ENCODE data around the gene SUCLG1. TPM values are rescaled to one million over a fixed set of nuclear protein-coding genes. Genes with fewer than 3 reads are reported as not detected.

Gene SUCLG1
- total RNA-seq, 8 experiments from 2014 or later, result 61.7 to 108 (median 90.7) TPM

DNA sequence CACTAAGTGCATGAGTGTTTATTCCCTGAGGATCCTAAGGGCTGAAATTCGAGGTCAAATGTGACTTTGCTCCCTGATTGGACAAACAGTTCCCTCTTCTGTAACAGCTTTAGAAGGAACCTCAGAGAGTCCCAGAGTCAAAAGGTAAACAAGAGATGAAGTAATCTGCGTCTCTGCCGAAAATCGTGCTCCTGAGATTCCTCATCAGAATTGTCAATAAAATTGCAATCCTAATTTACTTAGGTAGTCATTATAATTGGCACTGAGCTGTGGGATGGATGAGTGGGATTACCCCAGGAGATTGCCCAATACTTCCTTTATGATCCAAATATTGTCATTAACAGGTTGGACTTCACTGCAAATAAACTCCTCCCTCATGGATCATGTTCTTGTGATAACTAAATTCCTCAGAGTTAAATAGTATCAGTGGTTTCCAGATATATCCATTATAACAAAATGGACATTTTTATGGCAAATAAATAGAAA is 907 bp upstream of the SUCLG1 start:
- H3K27ac ChIP-seq, result no peak overlapping the region
- in situ Hi-C loops (cut with MboI; ENCODE audit: low pct_unique_long_range_greater_than_20kb in 2 of 9, low sequenced_read_pairs in 9 of 9, unreplicated experiment in 9 of 9), result no loop called here
- ATAC-seq (replicated peaks in 6 of 8), result no peak

DNA sequence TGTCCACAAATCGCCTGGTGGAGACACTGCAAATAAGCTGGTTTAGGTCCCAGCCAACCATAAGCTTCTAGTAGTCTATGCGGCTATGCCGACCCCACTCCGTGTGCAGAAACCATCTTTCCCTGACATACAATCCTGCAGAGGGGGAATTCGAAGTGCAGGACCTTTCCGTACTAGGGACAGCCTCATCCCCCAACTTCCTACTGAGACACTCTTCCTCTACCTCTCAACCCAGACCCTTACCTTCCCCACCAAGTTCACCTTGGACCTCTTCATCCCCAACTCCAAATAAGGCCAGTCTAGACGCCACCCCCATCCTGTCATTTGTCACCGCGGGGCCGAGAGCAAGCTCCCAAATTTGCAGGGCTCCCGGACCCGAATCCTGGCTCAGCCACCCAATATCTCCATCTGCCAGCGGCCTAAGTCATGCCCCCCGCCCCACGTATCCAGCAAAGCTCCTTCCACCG is 496 bp downstream of the SUCLG1 start:
- peak; percentile 8 to 38 (median 28) for ATAC-seq (replicated peaks in 6 of 8)
- H3K27ac ChIP-seq, result peak overlapping the region; percentile 92 to 98
- WGBS, 10 experiments, result 0 to 3% (median 0%) methylated on average over 1 to 10 of the region's 16 CpGs; no CpG with 5 or more reads in 3 of the 10 experiments
- H3K4me3 ChIP-seq, result peak overlapping the region; percentile 76 to 100 (median 92)
- in situ Hi-C loops (cut with MboI; ENCODE audit: low pct_unique_long_range_greater_than_20kb in 2 of 9, low sequenced_read_pairs in 9 of 9, unreplicated experiment in 9 of 9), result no loop called here
- H3K4me1 ChIP-seq (replicated peaks in 1 of 2), result peaks cover 7 to 9% of the 10 kb centered on the region in 2 donors

More for the DNA sequence above, 907 bp upstream of the SUCLG1 start:
- WGBS, 10 experiments, result 0 to 37% (median 11%) methylated on average over 2 to 4 of the region's 4 CpGs; no CpG with 5 or more reads in 1 of the 10 experiments
- H3K4me1 ChIP-seq (replicated peaks in 1 of 2), result peaks cover 7 to 9% of the 10 kb centered on the region in 2 donors
- peak overlapping the region; percentile 76 to 100 (median 92) for H3K4me3 ChIP-seq

DNA sequence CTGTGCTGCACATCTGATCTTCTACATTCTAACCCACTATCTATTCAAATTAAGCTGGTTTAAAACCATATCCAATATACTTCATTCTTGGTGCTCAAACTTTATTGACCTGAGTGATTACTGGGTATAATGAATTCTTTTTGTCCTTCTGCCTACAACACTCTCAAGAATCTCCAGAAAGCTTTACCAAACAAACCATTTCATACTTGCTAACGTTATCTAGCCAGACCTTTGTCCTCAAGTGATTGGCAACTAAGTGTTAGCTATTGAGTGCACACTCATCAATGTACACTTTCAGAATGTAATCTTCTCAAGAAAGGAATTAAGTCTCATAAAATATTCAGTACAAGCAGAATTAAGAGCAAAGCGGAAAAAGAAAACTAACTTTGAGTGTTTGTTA is 1.4 kb downstream of the SUCLG1 start:
- in situ Hi-C loops (cut with MboI; ENCODE audit: low pct_unique_long_range_greater_than_20kb in 2 of 9, low sequenced_read_pairs in 9 of 9, unreplicated experiment in 9 of 9), result no loop called here
- Histone ChIP-seq H3K27ac (no peak overlapping the region), H3K4me3 (peak overlapping the region in 2 of 5 donors; percentile 99 to 100), H3K4me1 (replicated peaks in 1 of 2) (peaks cover 7 to 9% of the 10 kb centered on the region in 2 donors)
- ATAC-seq (replicated peaks in 6 of 8), result no peak
- 51 to 100% (median 76%) methylated on average over 1 to 2 of the region's 2 CpGs; no CpG with 5 or more reads in 2 of the 10 experiments for WGBS, 10 experiments

DNA sequence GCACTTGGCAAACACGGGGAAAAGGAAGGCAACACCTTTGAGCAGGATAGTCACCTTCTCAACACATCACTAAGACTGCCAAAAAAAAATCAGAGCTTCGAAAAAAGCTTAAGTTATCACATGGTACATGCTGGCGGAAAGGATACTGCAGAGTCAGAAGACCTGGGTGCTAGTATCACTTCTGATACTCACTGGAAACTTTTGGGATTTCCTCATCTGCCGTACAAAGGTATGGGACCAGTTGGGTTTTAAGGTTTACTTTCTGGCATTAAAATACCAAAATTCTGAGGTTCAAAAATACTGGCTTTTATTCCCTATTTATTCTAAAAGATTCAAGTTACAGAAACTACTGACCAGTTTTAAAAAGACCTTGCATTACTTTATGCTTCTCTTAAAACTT is 2.9 kb downstream of the SUCLG1 start:
- 50 to 100% (median 67%) methylated on average over 1 to 4 of the region's 4 CpGs; no CpG with 5 or more reads in 1 of the 10 experiments for WGBS, 10 experiments
- Histone ChIP-seq H3K4me3 (no peak overlapping the region), H3K27ac (no peak overlapping the region), H3K4me1 (replicated peaks in 1 of 2) (peaks cover 7 to 9% of the 10 kb centered on the region in 2 donors)
- in situ Hi-C loops (cut with MboI; ENCODE audit: low pct_unique_long_range_greater_than_20kb in 2 of 9, low sequenced_read_pairs in 9 of 9, unreplicated experiment in 9 of 9), result no loop called here
- no peak for ATAC-seq (replicated peaks in 6 of 8)

DNA sequence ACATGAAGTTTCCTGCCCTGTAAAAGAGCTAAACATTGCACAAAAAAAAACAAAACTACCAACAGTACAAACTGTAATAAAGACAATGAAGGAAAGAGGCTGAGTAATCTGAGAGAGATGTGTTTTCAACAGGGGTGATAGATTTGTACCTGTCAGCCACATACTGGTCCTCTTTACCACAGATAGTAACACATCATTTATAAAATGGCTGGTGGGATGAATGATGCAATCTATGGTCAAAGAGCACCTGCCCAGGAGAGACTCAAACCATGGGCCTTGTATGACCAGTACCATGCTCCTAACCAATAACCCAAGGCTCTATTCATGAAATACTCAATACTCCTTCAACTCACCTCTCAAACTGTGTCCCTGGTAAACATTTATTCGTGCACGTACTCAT is 4.5 kb downstream of the SUCLG1 start:
- in situ Hi-C loops (cut with MboI; ENCODE audit: low pct_unique_long_range_greater_than_20kb in 2 of 9, low sequenced_read_pairs in 9 of 9, unreplicated experiment in 9 of 9), result no loop called here
- H3K27ac ChIP-seq, result no peak overlapping the region
- ATAC-seq (replicated peaks in 6 of 8), result peak in 1 of 8 experiments; percentile 13
- WGBS, 10 experiments, result 89 to 100% (median 100%) methylated on average over 1 to 2 of the region's 2 CpGs; no CpG with 5 or more reads in 4 of the 10 experiments
- H3K4me3 ChIP-seq, result no peak overlapping the region
- H3K4me1 ChIP-seq (replicated peaks in 1 of 2), result peaks cover 7% of the 10 kb centered on the region in 2 donors

DNA sequence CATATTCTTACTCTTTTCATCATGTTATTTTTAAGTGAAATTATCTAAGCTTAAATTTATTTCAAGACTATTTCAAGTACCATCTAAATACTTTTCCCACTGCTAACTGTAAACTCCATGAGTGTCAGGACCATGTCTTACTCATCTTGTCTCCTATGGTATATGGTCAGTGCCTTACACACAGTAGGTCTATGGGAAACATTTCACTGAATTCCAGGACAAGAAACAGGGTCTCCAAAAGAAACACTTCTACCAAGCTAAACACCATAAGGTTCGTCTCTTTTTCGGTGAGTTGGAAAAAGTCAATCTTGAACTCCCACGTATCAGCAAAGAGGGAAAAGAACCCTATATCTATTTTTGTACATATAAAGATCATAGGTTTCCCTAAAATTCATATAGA is 6.5 kb downstream of the SUCLG1 start:
- Histone ChIP-seq H3K4me1 (replicated peaks in 1 of 2) (peaks cover 4 to 5% of the 10 kb centered on the region in 2 donors), H3K27ac (no peak overlapping the region), H3K4me3 (no peak overlapping the region)
- ATAC-seq (replicated peaks in 6 of 8), result no peak
- WGBS, 10 experiments, result 50 to 100% (median 96%) methylated on average over 1 to 3 of the region's 3 CpGs; no CpG with 5 or more reads in 3 of the 10 experiments
- in situ Hi-C loops (cut with MboI; ENCODE audit: low pct_unique_long_range_greater_than_20kb in 2 of 9, low sequenced_read_pairs in 9 of 9, unreplicated experiment in 9 of 9), result no loop called here

DNA sequence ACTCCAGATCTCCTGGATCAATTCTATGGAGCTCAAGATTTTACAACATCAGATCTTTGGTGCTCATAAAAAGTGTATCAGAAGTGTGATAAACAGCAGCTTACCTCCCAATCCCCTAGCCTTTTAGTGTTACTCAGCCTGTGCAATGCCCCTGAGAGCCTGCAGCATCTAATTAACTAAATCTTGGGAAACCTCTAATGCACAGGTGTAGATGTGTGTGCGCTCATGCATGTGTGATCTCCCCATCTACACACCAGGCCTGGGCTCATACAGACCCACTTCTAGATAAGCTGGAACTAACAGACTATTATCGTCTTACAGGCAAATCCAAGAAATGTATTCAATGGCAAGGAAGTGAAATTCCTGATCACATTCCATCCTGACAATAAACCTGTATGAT is 7.5 kb downstream of the SUCLG1 start:
- Histone ChIP-seq H3K4me3 (no peak overlapping the region), H3K4me1 (replicated peaks in 1 of 2) (peaks cover 2 to 3% of the 10 kb centered on the region in 2 donors), H3K27ac (no peak overlapping the region)
- in situ Hi-C loops (cut with MboI; ENCODE audit: low pct_unique_long_range_greater_than_20kb in 2 of 9, low sequenced_read_pairs in 9 of 9, unreplicated experiment in 9 of 9), result no loop called here
- ATAC-seq (replicated peaks in 6 of 8), result no peak
- 100% methylated on average over 1 of the region's 2 CpGs; no CpG with 5 or more reads in 8 of the 10 experiments for WGBS, 10 experiments

DNA sequence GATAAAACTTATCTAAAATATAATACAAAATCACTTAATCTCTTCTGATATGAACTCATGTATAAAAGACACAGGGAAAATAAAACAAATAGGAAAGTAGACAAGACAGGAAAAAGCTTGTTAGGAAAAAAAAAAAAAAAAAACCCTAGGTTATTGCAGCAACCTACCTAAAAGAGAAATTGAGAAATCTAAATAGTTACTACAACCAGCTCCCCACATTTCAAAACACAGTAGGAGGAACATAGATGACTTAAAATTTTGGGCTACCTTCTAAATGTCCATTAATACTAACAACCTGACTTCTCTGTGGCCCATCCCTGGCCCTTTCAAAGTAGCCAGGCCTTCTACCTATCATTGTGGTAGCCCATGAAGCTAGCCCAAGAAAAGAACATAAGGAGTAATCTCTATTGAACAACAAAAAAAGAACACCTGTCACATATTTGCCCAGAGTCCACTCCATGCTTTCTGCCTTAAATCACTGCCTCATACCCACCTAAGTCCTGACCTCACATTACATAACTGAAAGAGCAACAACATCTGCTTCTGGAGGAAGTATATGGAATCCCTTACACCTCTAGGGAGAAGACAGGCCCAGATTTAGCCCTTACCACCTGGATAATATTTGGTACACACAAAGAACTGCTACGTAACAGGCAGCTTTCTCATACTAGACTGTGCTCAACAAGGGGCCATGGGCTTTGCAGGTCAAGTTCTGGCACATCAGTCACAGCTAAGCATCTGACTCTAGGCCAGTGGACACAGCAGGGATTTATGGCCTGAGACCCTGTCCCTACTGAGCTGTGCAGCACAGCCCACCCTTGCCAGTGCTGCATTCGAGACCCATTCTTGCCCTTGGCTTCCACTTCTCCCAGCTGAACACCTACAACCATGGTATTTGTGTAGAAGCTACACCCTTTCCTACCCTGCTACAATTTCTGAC is 8.5 kb downstream of the SUCLG1 start:
- no peak overlapping the region for H3K4me3 ChIP-seq
- no peak overlapping the region for H3K27ac ChIP-seq
- in situ Hi-C loops (cut with MboI; ENCODE audit: low pct_unique_long_range_greater_than_20kb in 2 of 9, low sequenced_read_pairs in 9 of 9, unreplicated experiment in 9 of 9), result no loop called here
- ATAC-seq (replicated peaks in 6 of 8), result peak in 2 of 8 experiments; percentile 21 to 37
- H3K4me1 ChIP-seq (replicated peaks in 1 of 2), result peaks cover 2 to 11% of the 10 kb centered on the region in 2 donors
- WGBS, 10 experiments, result 100% methylated on average over 1 of the region's 2 CpGs; no CpG with 5 or more reads in 5 of the 10 experiments

DNA sequence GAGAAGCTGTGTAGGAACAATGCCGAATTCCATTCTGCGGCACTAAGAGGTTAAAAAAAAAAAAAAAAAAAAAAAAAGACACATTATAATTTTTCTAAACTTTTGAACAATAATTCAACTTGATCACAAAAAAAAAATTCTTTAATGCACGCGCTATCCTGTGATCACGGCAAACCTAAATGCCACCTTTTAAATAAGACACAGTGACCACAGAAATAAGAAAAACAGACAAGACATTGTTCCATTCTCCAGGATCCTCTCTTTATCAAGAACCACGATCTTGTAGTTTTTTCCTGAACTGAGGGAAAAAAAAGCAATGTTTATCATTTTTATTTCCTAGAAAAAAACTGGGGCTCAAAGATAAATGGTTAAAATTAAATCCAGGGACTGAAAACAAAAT is 9.4 kb downstream of the SUCLG1 start:
- Histone ChIP-seq H3K27ac (no peak overlapping the region), H3K4me1 (replicated peaks in 1 of 2) (peaks cover 2 to 11% of the 10 kb centered on the region in 2 donors), H3K4me3 (no peak overlapping the region)
- 85 to 98% (median 92%) methylated on average over 2 to 6 of the region's 6 CpGs for WGBS, 10 experiments
- in situ Hi-C loops (cut with MboI; ENCODE audit: low pct_unique_long_range_greater_than_20kb in 2 of 9, low sequenced_read_pairs in 9 of 9, unreplicated experiment in 9 of 9), result no loop called here
- no peak for ATAC-seq (replicated peaks in 6 of 8)

DNA sequence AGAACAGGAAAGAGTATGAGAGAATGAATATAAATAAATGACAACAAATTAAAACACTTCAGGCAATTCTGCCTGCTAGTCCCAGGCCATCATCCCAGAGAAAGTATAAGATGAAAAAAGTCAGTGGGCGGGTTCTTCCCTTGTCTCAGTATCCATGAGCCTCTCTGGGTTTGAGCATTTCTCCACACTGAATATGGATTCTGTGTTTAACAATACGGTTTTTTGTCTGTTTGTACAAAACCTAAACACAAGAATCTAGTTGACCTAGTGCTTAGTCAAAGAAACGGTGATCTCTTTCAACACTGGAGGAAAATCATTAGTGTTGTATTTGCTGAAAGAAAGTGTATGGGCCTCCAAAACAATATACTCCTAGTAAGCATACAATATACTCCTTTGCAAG is 10.0 kb downstream of the SUCLG1 start:
- in situ Hi-C loops (cut with MboI; ENCODE audit: low pct_unique_long_range_greater_than_20kb in 2 of 9, low sequenced_read_pairs in 9 of 9, unreplicated experiment in 9 of 9), result no loop called here
- peak in 1 of 8 experiments; percentile 18 for ATAC-seq (replicated peaks in 6 of 8)
- WGBS, 10 experiments, result 50 to 100% (median 73%) methylated on average over 1 to 3 of the region's 3 CpGs
- Histone ChIP-seq H3K27ac (no peak overlapping the region), H3K4me1 (replicated peaks in 1 of 2) (peaks cover 3 to 11% of the 10 kb centered on the region in 2 donors), H3K4me3 (no peak overlapping the region)

DNA sequence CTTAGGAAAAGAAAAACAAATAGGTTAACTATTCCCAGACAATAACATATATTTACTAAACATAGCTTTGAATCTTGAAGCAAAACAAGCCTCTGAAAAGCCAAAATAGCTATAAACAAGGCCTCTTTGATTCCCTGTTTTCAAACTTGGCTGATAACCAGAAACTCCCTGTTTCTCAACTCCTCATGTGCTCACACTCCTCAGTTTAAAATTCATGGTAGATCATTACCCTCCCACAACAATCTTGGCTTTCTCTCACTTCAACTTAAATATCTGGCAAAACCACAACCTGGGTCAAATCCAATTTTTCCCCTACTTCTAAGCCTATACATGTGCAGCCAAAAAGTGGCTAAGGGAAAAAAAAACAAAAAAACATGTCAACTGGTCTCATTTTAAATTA is 15.6 kb downstream of the SUCLG1 start:
- Histone ChIP-seq H3K4me3 (no peak overlapping the region), H3K4me1 (replicated peaks in 1 of 2) (peaks cover 3 to 8% of the 10 kb centered on the region in 2 donors), H3K27ac (no peak overlapping the region)
- in situ Hi-C loops (cut with MboI; ENCODE audit: low pct_unique_long_range_greater_than_20kb in 2 of 9, low sequenced_read_pairs in 9 of 9, unreplicated experiment in 9 of 9), result no loop called here
- peak in 2 of 8 experiments; percentile 43 to 48 for ATAC-seq (replicated peaks in 6 of 8)

DNA sequence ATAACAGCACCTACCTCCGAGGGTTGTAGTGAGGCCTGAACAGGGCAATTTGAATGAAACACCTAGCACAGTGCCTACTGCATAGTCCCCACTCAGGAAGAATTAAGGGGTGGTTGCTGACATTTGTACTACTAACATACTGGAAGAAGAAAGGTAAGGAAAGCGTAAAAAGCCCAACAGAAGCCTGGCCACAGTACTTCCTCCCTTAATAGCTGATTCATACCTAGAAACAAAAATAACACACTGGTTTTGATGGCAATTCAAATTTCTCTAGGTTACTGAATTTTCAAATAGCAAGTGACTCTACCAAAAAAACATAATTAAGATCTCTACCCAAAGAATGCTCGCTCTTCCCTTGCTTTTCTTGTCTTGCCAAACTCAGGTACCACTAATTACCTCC is 16.2 kb downstream of the SUCLG1 start:
- in situ Hi-C loops (cut with MboI; ENCODE audit: low pct_unique_long_range_greater_than_20kb in 2 of 9, low sequenced_read_pairs in 9 of 9, unreplicated experiment in 9 of 9), result no loop called here
- no peak overlapping the region for H3K27ac ChIP-seq

DNA sequence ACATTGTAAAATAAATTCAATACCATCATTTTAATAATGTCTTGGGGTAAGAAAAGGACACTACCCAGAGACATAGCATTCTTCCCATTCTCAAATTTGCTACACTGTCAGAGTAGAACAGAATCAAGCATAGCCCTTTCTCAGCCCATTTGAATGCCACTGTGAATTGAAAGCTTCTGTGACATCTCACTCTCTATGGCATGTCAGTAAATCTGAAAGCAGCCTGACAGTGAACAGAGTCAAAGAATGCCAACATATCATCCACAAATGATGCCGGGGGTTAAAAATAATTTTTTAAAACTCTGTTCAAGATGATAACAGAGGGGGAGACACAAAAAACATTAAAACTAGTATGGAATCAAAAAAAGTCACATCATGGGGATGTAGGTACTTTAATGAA is 17.6 kb downstream of the SUCLG1 start:
- no peak for ATAC-seq (replicated peaks in 6 of 8)
- in situ Hi-C loops (cut with MboI; ENCODE audit: low pct_unique_long_range_greater_than_20kb in 2 of 9, low sequenced_read_pairs in 9 of 9, unreplicated experiment in 9 of 9), result no loop called here
- WGBS, 10 experiments, result 89 to 100% (median 100%) methylated on average over 1 of the region's 1 CpG; no CpG with 5 or more reads in 4 of the 10 experiments
- peaks cover 3 to 8% of the 10 kb centered on the region in 2 donors for H3K4me1 ChIP-seq (replicated peaks in 1 of 2)
- H3K27ac ChIP-seq, result no peak overlapping the region
- no peak overlapping the region for H3K4me3 ChIP-seq

More for the DNA sequence above, 16.2 kb downstream of the SUCLG1 start:
- WGBS, 10 experiments, result 73 to 100% (median 94%) methylated on average over 1 to 3 of the region's 3 CpGs; no CpG with 5 or more reads in 2 of the 10 experiments
- ATAC-seq (replicated peaks in 6 of 8), result no peak
- Histone ChIP-seq H3K4me1 (replicated peaks in 1 of 2) (peaks cover 3 to 8% of the 10 kb centered on the region in 2 donors), H3K4me3 (no peak overlapping the region)
